Pulmonary artery endothelial cell (primary cell): ENCODE measurements around the gene ZC3H18. TPM values are rescaled to one million over a fixed set of nuclear protein-coding genes. Genes with fewer than 3 reads are reported as not detected.

ENCODE experiments used
- DNase-seq: peaks from one replicate; pipeline ENCODE4 v3.0.0-alpha.2; 2011; ENCODE audit warnings: low read depth, low spot score
- total RNA-seq: library from RNA; depleted of rRNA; stranded (reverse); fragments of >200 nt; gene quantifications from 2 replicates; pipeline ENCODE4 v1.2.3, GENCODE V29; 2014

The ZC3H18 gene
- total RNA-seq, 1 donor from 2014 or later: 11.1 TPM

DNA sequence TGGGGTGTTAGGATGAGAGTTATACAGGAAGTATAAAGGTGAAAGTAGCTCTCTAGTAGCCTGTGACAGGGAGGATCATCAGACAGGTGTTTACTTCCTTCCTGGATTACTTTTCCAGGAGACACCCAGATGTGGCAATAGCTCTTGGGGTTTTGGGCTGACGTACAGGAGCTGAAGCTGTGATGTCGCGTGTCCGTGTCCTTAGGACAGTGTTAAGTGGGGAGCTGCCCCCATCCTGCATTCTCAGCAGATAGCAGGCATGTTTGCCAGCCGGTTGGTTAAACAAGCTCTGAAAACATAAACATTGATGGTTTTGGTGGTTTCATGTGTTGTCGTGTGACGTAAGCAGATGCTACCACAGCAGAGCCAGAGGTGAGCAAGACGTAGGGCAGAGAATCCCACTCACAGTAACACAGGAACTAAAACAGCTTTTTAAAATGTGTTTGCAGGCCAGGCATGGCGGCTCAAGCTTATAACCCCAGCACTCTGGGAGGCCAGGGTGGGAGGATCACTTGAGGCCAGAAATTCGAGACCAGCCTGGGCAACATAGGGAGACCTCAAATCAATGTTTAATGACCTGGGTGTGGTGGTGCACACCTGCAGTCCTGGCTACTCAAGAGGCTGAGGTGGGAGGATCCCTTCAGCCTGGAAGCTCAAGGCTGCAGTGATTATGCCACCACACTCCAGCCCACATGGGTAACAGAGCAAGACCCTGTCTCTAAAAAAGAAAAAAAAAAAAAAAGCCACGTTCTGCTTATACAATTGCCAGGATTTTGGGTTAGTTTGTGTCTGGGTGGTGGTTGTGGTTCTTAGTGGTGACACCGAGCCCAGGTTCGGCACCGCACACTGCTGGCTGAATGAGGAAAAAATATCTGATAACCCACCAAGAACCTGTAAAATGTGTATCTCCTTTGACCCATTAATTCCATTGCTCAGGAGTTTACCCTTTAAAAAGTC lies 49.9 kb downstream of the ZC3H18 start:
- no peak for DNase-seq

DNA sequence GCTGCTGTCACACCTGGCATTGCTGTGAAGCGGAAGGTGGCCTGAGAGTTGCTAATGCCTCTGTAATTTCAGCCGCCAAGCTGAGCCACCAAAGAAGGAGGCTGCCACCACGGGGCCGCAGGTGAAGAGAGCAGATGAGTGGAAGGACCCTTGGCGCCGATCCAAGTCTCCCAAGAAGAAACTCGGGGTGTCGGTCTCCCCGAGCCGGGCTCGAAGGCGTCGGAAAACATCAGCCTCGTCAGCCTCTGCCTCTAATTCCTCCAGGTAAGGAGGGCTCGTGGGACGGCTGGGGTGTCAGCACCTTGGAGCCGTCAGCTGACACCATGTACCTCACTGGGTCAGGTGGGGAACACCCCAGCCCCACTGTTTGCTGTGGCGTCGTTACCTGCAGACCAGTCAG lies 51.9 kb downstream of the ZC3H18 start:
- DNase-seq: no peak

GRCh38 chr16:88622866-88623265 lies 52.7 kb downstream of the ZC3H18 start:
- no peak for DNase-seq

DNA sequence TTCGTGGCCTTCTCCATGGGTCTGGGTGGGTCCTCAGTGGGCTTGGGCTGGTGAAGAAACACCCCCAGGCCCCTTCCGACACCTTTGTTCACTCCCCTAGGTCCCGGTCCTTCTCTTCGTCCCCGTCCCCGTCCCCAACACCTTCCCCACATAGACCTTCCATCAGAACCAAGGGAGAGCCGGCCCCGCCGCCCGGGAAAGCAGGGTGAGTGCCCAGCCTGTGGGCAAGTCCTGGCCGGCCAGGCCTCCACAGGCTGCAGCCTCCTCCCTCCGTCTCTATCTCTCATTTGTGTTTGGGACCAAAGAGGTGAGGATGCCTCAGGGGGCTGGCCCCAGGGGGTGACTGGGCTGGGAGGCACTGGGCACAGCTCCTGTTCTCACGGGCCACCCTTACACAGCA lies 53.7 kb downstream of the ZC3H18 start:
- DNase-seq: no peak

DNA sequence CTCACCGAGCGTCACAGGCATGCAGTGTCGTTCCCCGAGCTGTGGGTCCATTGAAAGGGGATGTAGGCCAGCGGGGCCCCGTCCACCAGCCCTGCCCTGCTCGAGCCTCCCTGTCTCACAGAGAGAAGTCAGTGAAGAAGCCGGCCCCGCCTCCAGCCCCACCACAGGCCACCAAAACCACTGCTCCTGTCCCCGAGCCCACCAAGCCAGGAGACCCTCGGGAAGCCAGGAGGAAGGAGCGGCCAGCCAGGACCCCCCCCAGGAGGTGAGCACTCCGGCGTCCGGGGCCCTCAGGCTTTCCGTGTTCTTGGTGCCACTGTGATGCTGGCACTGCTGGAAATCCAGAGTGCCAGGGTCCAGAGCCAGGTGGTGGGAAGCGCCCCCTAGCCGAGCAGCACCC lies 54.3 kb downstream of the ZC3H18 start:
- DNase-seq: no peak

- DNase-seq: no peak
Measured at GRCh38 chr16:88624977-88625576, 54.9 kb downstream of the ZC3H18 start.

GRCh38 chr16:88626646-88627045 lies 56.4 kb downstream of the ZC3H18 start:
- DNase-seq: no peak

DNA sequence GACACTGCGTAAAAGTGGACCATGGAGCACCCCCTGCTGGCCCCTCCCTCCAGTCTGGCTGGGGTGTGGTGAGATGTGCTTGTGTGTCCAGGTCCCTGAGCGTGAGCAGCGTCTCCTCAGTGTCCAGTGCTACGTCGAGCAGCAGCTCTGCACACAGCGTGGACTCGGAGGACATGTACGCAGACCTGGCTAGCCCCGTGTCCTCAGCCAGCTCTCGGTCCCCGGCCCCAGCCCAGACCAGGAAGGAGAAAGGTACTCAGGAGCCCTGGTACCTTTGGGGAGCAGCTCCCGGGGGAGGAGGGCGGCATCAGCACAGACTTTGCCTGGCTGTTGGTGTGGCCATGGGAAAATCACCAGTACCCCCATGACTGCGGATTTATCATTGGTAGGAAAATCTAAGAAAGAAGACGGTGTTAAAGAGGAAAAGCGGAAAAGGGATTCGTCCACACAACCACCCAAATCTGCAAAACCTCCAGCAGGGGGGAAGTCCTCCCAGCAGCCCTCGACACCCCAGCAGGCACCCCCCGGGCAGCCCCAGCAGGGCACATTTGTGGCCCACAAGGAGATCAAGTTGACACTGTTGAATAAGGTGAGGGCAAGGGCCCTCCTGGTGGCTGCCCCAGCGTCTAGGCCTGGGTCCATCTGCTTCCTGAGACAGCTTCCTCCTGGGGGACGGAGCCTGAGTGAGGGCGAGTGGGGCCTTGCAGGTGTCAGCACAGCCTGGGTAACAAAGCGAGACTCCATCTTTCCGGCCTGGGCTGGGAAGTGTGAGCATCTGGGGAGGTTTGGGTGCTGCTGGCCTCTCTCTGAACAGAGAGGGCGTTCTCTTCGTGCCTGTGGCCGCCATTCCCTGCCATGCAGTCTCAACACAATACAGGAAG lies 57.6 kb downstream of the ZC3H18 start:
- no peak for DNase-seq

DNA sequence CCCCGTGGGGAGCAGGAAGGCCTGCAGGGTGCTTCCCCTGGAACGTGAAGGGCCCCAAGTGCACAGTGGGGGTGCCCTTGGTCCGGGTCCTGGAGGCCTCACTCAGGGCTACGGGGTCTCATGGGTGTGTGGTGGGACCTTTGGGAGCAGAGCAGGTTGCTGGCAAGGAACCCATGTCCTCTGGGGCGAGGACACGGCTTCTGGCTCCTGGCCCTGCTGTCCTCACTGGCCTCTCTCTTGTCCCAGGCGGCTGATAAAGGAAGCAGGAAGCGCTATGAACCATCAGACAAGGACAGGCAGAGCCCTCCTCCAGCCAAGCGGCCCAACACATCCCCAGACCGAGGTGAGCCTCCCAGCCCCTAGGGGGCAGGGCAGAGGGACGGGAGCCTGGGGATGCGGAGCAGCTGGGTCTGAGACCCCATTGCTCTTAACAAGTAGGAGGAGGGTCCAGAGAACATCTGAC lies 58.3 kb downstream of the ZC3H18 start:
- no peak for DNase-seq

GRCh38 chr16:88629835-88630234 lies 59.6 kb downstream of the ZC3H18 start:
- DNase-seq: no peak

GRCh38 chr16:88630433-88630832 lies 60.2 kb downstream of the ZC3H18 start:
- DNase-seq: no peak

- no peak for DNase-seq
Measured at GRCh38 chr16:88630941-88631340, 60.7 kb downstream of the ZC3H18 start.

- DNase-seq: no peak
Measured at GRCh38 chr16:88631384-88631783, 61.2 kb downstream of the ZC3H18 start.

DNA sequence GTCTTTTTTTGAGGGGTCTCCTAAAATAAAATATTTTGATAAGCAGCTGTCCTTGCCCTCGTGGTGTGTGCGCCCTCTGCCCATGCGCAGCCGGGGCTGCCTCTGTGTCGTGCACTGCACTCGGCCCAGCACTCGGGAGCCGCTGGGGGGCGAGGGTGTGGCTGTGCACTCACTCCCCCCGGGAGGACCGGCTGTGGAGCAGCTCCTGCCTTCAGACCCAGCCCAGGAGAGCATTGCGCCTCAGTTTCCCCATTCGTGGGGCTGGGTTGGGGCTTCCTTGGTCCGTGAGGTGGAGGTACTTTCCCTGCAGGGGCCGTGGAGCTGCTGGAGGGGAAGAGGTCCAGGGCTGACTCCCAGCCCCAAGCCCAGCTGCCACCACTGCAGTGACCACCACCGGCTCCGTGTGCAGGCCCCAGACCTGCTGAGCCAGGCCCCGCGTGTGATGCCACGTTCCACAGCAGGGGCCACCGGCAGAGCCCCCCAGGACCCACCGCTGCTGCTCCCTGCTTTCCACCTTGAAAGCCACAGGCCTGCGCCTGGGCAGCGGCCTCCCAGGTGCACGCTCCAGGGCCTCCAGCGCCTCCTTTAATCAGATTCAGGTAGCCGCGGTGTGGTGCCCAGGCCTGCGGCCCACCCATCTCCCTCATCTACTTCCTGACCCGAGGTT lies 61.9 kb downstream of the ZC3H18 start:
- no peak for DNase-seq

DNA sequence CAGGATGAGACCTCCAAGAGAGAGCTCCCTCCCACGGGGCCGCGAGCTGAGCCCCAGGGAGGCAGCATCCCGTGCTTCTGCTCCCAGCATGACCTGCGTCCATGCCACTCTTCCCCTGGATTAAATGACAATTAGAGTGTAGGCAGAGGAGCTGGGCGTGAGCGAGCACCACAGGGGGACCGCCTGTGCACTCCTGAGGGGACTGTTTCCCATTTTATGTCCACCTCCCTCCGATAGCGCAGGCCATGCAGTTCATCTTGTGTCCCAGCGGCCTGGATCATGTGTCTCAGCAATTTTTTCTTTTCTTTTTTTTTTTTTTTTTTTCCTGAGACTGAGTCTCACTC lies 62.4 kb downstream of the ZC3H18 start:
- DNase-seq: no peak

- peak; percentile 7 for DNase-seq
Measured at GRCh38 chr16:88633684-88634140, 63.5 kb downstream of the ZC3H18 start.

DNA sequence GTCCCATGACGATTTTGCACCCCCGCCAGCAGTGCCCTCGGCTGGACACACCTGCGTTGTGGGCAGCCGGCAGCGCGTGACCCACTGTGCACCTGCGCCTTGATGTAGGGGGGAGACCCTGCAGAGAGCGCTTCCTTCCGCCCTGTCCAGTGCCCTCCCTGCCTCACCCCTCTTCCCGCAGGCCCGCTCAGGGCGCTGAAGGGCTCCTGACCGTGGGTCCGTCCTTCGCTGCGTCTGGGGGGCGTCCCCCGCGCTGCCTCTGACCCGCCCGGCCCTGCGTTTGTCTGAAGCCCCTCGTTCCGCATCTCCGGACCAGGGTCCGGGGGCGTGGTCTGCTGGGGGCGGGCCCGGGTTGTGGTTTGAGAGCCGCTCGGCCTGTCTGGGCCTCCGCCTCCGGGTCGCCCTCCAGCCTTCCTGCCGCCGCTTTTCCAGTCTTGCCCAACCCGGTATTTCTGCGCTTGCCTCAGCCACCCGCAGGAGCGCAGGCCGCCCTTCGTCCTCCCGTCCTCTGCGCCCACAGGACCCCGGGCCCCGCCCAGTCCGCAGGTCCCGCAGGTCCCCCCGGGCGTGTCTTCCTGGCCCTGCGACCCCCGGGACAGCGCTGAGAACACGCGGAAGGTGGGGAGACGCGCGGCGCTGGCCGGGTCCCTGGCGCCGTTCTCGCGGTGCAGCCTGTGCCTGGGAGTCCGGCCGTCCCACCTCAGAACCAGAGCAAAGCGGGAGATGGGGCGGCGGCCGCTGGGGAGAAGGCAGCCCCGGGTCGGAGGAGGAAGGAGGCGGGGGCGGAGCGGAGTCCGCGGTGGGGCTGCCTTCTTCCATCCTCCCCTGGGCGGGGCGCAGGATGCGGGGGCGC lies 64.2 kb downstream of the ZC3H18 start:
- no peak for DNase-seq

GRCh38 chr16:88634994-88635670 lies 64.9 kb downstream of the ZC3H18 start:
- no peak for DNase-seq

GRCh38 chr16:88635671-88636319 lies 65.6 kb downstream of the ZC3H18 start:
- DNase-seq: no peak
